Mesenchymal stem cell (in vitro differentiated cells and primary cell): ENCODE results near the gene STEAP3.

Experiments used
- DNase-seq: peaks from one replicate; pipeline ENCODE4 v3.0.0-alpha.2; 2013
- H2AFZ ChIP-seq: one replicate; pipeline ENCODE4 v1.6.1; 2013; ENCODE audit warnings: low read depth, mild to moderate bottlenecking, control low read depth, inconsistent platforms, low read length, moderate library complexity
- H2AK5ac ChIP-seq: 2 replicates; pipeline ENCODE4 v1.6.1; 2013; ENCODE audit warnings: low read length, moderate library complexity, mild to moderate bottlenecking, inconsistent platforms; ENCODE audit not compliant: severe bottlenecking
- H2BK120ac ChIP-seq: one replicate; pipeline ENCODE4 v1.6.1; 2013; ENCODE audit warnings: low read depth, mild to moderate bottlenecking, inconsistent platforms, low read length, moderate library complexity
- H2BK12ac ChIP-seq, 2 experiments: one replicate each; pipeline ENCODE4 v1.6.1; 2013; ENCODE audit warnings: inconsistent platforms in 2 of 2, low read length in 2 of 2, mild to moderate bottlenecking in 2 of 2, moderate library complexity in 2 of 2, control low read depth in 1 of 2
- H2BK15ac ChIP-seq: one replicate; pipeline ENCODE4 v1.6.1; 2013; ENCODE audit warnings: mild to moderate bottlenecking, low read depth, inconsistent platforms; ENCODE audit not compliant: poor library complexity, severe bottlenecking
- H2BK5ac ChIP-seq: 2 replicates; pipeline ENCODE4 v1.6.1; 2013; ENCODE audit warnings: low read depth, mild to moderate bottlenecking, low read length, control low read depth, inconsistent platforms; ENCODE audit not compliant: poor library complexity, severe bottlenecking
- H3K14ac ChIP-seq, 2 experiments: one replicate each; pipeline ENCODE4 v1.6.1; 2013; ENCODE audit warnings: inconsistent platforms in 2 of 2, low read length in 2 of 2, control low read depth in 1 of 2, mild to moderate bottlenecking in 1 of 2, moderate library complexity in 1 of 2
- H3K18ac ChIP-seq, 2 experiments: one replicate each; pipeline ENCODE4 v1.6.1; 2013; ENCODE audit warnings: inconsistent platforms in 2 of 2, low read length in 2 of 2, control low read depth in 1 of 2, low read depth in 1 of 2, mild to moderate bottlenecking in 1 of 2
- H3K23ac ChIP-seq, 2 experiments: one replicate each; pipeline ENCODE4 v1.6.1; 2013; ENCODE audit warnings: inconsistent platforms in 2 of 2, low read length in 2 of 2, mild to moderate bottlenecking in 2 of 2, moderate library complexity in 2 of 2, control low read depth in 1 of 2
- H3K27ac ChIP-seq: 2 replicates; pipeline ENCODE4 v1.5.1; 2013; ENCODE audit warnings: mild to moderate bottlenecking, moderate library complexity, low read length, control low read depth, inconsistent platforms; ENCODE audit not compliant: poor library complexity, severe bottlenecking
- H3K27me3 ChIP-seq, 2 experiments: 2 replicates each; pipeline versions ENCODE4 v1.6.1 to v1.7.0; 2013; ENCODE audit warnings: low read length in 2 of 2, mild to moderate bottlenecking in 2 of 2, moderate library complexity in 2 of 2, control low read depth in 1 of 2, inconsistent platforms in 1 of 2; ENCODE audit not compliant: control insufficient read depth in 1 of 2, insufficient read depth in 1 of 2
- H3K36me3 ChIP-seq, 2 experiments: 2 replicates each; pipeline versions ENCODE4 v1.6.1 to v1.7.0; 2013; ENCODE audit warnings: low read length in 2 of 2, control low read depth in 1 of 2, inconsistent platforms in 1 of 2, low read depth in 1 of 2, mild to moderate bottlenecking in 1 of 2; ENCODE audit not compliant: insufficient read depth in 2 of 2, control insufficient read depth in 1 of 2
- H3K4ac ChIP-seq, 2 experiments: one replicate each; pipeline ENCODE4 v1.6.1; 2013; ENCODE audit warnings: inconsistent platforms in 2 of 2, low read length in 2 of 2, mild to moderate bottlenecking in 2 of 2, moderate library complexity in 2 of 2, control low read depth in 1 of 2, low read depth in 1 of 2
- H3K4me1 ChIP-seq: 2 replicates; pipeline ENCODE4 v1.6.1; 2013; ENCODE audit warnings: low read depth, low read length, control low read depth; ENCODE audit not compliant: control insufficient read depth, insufficient read depth
- H3K4me2 ChIP-seq: 2 replicates; pipeline ENCODE4 v1.6.1; 2013; ENCODE audit warnings: low read length, mild to moderate bottlenecking, inconsistent platforms; ENCODE audit not compliant: poor library complexity, severe bottlenecking
- H3K4me3 ChIP-seq, 2 experiments: 2 replicates each; pipeline versions ENCODE4 v1.5.1 to v1.7.0; 2013; ENCODE audit warnings: low read length in 2 of 2, mild to moderate bottlenecking in 2 of 2, control low read depth in 1 of 2, low read depth in 1 of 2; ENCODE audit not compliant: insufficient read depth in 1 of 2
- H3K79me1 ChIP-seq: replicated peaks from 2 replicates; pipeline ENCODE4 v1.6.1; 2013; ENCODE audit warnings: mild to moderate bottlenecking, control low read depth, low read length, inconsistent platforms; ENCODE audit not compliant: poor library complexity, severe bottlenecking
- H3K9ac ChIP-seq: 2 replicates; pipeline ENCODE4 v1.7.0; 2013; ENCODE audit warnings: mild to moderate bottlenecking, low read length, moderate library complexity
- H3K9me3 ChIP-seq: 2 replicates; pipeline ENCODE4 v1.7.0; 2013; ENCODE audit warnings: mild to moderate bottlenecking, low read length; ENCODE audit not compliant: control insufficient read depth
- H4K8ac ChIP-seq: one replicate; pipeline ENCODE4 v1.6.1; 2013; ENCODE audit warnings: inconsistent platforms, mild to moderate bottlenecking, low read length, moderate library complexity
- H4K91ac ChIP-seq: one replicate; pipeline ENCODE4 v1.6.1; 2013; ENCODE audit warnings: mild to moderate bottlenecking, low read length, inconsistent platforms
- WGBS: methylation state at CpG from one replicate; pipeline ENCODE4 v1.1.7; 2013; ENCODE audit warnings: mixed read lengths; 5-methylcytosine and 5-hydroxymethylcytosine counted together

The STEAP3 gene

GRCh38 chr2:119240311-119241204 is 16.9 kb downstream of the STEAP3 start:
- H3K27me3 ChIP-seq: no peaks in the 10 kb centered on the region
- H2BK5ac ChIP-seq: no peak overlapping the region
- peak overlapping the region in 1 of 2 experiments; percentile 99 for H3K23ac ChIP-seq
- H3K79me1 ChIP-seq: peaks cover 53% of the 10 kb centered on the region
- peak overlapping the region; percentile 79 for H4K8ac ChIP-seq
- DNase-seq: peak; percentile 89
- peak overlapping the region; percentile 93 to 100 for H2BK12ac ChIP-seq
- peaks cover 9 to 24% of the 10 kb centered on the region in 2 experiments for H3K36me3 ChIP-seq
- peak overlapping the region; percentile 34 for H3K9ac ChIP-seq
- peak overlapping the region; percentile 23 for H2AK5ac ChIP-seq
- peak overlapping the region in 1 of 2 experiments; percentile 93 for H3K14ac ChIP-seq
- H3K4me3 ChIP-seq: no peak overlapping the region
- H3K4ac ChIP-seq: peak overlapping the region; percentile 83 to 90
- H3K4me1 ChIP-seq: peaks cover 35% of the 10 kb centered on the region
- H2BK15ac ChIP-seq: peak overlapping the region; percentile 87
- peak overlapping the region; percentile 36 for H2AFZ ChIP-seq
- peak overlapping the region; percentile 84 for H4K91ac ChIP-seq
- peak overlapping the region; percentile 72 for H3K27ac ChIP-seq
- 61% methylated on average over 15 of the region's 15 CpGs for WGBS
- H3K18ac ChIP-seq: peak overlapping the region; percentile 68 to 99
- peak overlapping the region; percentile 3 for H3K4me2 ChIP-seq
- peaks cover 4% of the 10 kb centered on the region for H3K9me3 ChIP-seq
- peak overlapping the region; percentile 29 for H2BK120ac ChIP-seq

GRCh38 chr2:119241205-119241532 is 17.5 kb downstream of the STEAP3 start:
- Histone ChIP-seq H2AFZ (no peak overlapping the region), H3K14ac (no peak overlapping the region), H3K36me3 (peaks cover 15 to 25% of the 10 kb centered on the region in 2 experiments), H3K4me1 (peaks cover 35% of the 10 kb centered on the region), H3K9ac (no peak overlapping the region), H3K27ac (no peak overlapping the region), H2BK120ac (no peak overlapping the region), H2BK5ac (no peak overlapping the region), H2BK12ac (peak overlapping the region in 1 of 2 experiments; percentile 96), H3K79me1 (peaks cover 51% of the 10 kb centered on the region), H3K18ac (peak overlapping the region in 1 of 2 experiments; percentile 88), H2BK15ac (no peak overlapping the region), H3K4me2 (no peak overlapping the region), H3K4me3 (no peak overlapping the region), H2AK5ac (peak overlapping the region; percentile 82), H3K23ac (no peak overlapping the region), H4K8ac (no peak overlapping the region), H3K9me3 (peaks cover 9% of the 10 kb centered on the region), H3K4ac (peak overlapping the region in 1 of 2 experiments; percentile 61), H4K91ac (no peak overlapping the region), H3K27me3 (no peaks in the 10 kb centered on the region)
- 85% methylated on average over 5 of the region's 5 CpGs for WGBS
- no peak for DNase-seq

DNA sequence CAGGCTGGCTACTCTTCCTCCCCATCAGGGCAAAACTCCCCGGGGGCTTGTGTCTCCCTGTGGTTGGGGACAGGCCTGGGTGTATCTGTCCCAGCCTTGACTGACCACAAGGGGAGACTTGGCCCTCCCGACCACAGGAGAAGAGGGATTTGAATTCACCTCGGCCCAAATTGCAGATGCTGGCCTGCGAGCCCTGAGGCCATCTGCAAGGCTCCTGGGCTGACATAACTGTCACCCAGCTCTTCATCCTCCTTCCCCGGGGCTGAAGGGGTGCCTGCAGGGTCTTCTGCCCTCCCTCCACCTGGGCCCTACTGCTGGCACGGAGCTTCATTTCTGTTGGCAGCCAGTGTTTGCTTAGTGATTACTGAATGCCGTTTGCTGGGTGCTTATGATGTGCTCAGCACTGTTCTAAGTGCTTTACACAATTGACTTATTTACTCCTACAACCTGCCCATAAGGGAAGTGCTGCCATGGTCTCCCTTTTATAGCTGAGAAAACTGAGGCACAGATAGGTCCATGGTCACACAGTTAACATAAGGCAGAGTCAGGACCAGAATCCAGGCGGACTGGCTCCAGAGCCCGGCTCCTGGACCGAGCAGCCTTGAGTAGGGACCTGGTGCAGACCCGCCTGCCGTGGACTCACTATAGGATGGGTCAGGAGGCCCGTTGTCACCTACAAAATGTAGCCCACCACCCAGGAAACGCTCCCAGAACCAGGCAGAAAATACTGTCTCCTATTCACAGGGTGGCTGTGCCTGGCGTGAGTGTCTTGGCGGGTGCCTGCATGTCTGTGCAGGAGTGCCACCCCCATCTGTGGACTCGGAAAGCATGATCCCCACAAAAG is 18.9 kb downstream of the STEAP3 start:
- Histone ChIP-seq H3K9ac (no peak overlapping the region), H3K23ac (no peak overlapping the region), H4K91ac (no peak overlapping the region), H2AK5ac (peak overlapping the region; percentile 24), H2AFZ (no peak overlapping the region), H2BK5ac (no peak overlapping the region), H4K8ac (no peak overlapping the region), H3K9me3 (peaks cover 9% of the 10 kb centered on the region), H2BK15ac (no peak overlapping the region), H3K4me1 (peaks cover 31% of the 10 kb centered on the region), H3K27ac (no peak overlapping the region), H3K4me2 (no peak overlapping the region), H2BK12ac (peak overlapping the region in 1 of 2 experiments; percentile 25), H3K14ac (no peak overlapping the region), H3K18ac (peak overlapping the region in 1 of 2 experiments; percentile 16), H3K4ac (peak overlapping the region in 1 of 2 experiments; percentile 43), H3K36me3 (peaks cover 28 to 34% of the 10 kb centered on the region in 2 experiments), H3K4me3 (no peak overlapping the region), H2BK120ac (peak overlapping the region; percentile 42), H3K27me3 (no peaks in the 10 kb centered on the region), H3K79me1 (peaks cover 53% of the 10 kb centered on the region)
- no peak for DNase-seq
- WGBS: 94% methylated on average over 17 of the region's 17 CpGs

DNA sequence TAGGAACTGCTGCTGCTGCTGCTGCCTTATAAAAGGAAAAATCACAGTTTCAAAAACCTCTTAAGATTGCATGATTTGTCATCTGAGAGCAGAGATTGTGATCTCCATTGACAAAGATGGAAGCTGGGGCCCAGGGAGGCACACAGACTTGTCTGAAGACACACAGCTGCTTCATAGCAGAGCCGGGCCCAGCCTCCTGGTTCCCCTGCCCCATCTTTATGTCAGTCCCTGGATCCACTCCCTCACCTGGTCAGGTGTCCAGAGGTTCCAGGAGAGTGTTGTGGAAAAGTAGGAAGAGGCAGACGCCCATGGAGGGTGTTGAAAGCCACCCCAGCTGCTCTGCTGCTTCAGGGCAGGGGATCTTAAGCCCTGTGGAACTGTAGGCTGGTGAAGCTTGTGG is 20.0 kb downstream of the STEAP3 start:
- peak overlapping the region in 1 of 2 experiments; percentile 10 for H2BK12ac ChIP-seq
- no peak overlapping the region for H3K9ac ChIP-seq
- H2BK5ac ChIP-seq: no peak overlapping the region
- peaks cover 55% of the 10 kb centered on the region for H3K79me1 ChIP-seq
- H3K27me3 ChIP-seq: no peaks in the 10 kb centered on the region
- H3K14ac ChIP-seq: no peak overlapping the region
- no peak overlapping the region for H3K4me3 ChIP-seq
- H2AFZ ChIP-seq: no peak overlapping the region
- H3K23ac ChIP-seq: no peak overlapping the region
- no peak overlapping the region for H3K18ac ChIP-seq
- no peak overlapping the region for H3K4me2 ChIP-seq
- H3K4me1 ChIP-seq: peaks cover 40% of the 10 kb centered on the region
- no peak overlapping the region for H4K91ac ChIP-seq
- no peak overlapping the region for H2BK120ac ChIP-seq
- peak overlapping the region; percentile 44 for H2BK15ac ChIP-seq
- H3K4ac ChIP-seq: peak overlapping the region in 1 of 2 experiments; percentile 32
- H2AK5ac ChIP-seq: peak overlapping the region; percentile 28
- H3K9me3 ChIP-seq: peaks cover 9% of the 10 kb centered on the region
- DNase-seq: no peak
- H3K36me3 ChIP-seq: peaks cover 39 to 42% of the 10 kb centered on the region in 2 experiments
- H3K27ac ChIP-seq: no peak overlapping the region
- H4K8ac ChIP-seq: no peak overlapping the region
- 86% methylated on average over 1 of the region's 2 CpGs for WGBS
